T-helper 17 cell (primary cell): Measurements from ENCODE around the gene HDAC4. TPM values are rescaled to one million over a fixed set of nuclear protein-coding genes. Genes with fewer than 3 reads are reported as not detected.

Experiments used
- ATAC-seq: fragments of 150-1000 bp; cut with Tn5 transposase; 2 replicates; pipeline ENCODE4 v1.10.0; 2021; ENCODE audit warnings: mild to moderate bottlenecking, moderate library complexity
- DNase-seq, 3 donors: peaks; one replicate each; pipeline versions ENCODE4 v3.0.0 to v3.0.0-alpha.2; 2020 to 2021
- H3K9me3 ChIP-seq: one replicate; pipeline ENCODE4 v1.7.0; 2013; ENCODE audit warnings: low read length, mild to moderate bottlenecking; ENCODE audit not compliant: control insufficient read depth, poor library complexity, severe bottlenecking
- H3K27ac Mint-ChIP-seq: one replicate; pipeline ENCODE4 v1.8.0; 2022; ENCODE audit warnings: mild to moderate bottlenecking, moderate library complexity, mixed read lengths
- H3K27me3 Mint-ChIP-seq: one replicate; pipeline ENCODE4 v1.8.0; 2022; ENCODE audit warnings: mixed read lengths
- H3K36me3 Mint-ChIP-seq: one replicate; pipeline ENCODE4 v1.8.0; 2022; ENCODE audit warnings: low read depth, mixed read lengths
- H3K4me1 Mint-ChIP-seq: one replicate; pipeline ENCODE4 v1.8.0; 2022; ENCODE audit warnings: mild to moderate bottlenecking, mixed read lengths
- H3K4me3 Mint-ChIP-seq: one replicate; pipeline ENCODE4 v1.8.0; 2022; ENCODE audit warnings: mild to moderate bottlenecking, moderate library complexity, mixed read lengths
- total RNA-seq, 4 donors: library from RNA in 2 of 4; stranded (reverse) in 2 of 4; gene quantifications; one replicate each; pipeline ENCODE4 v1.2.3 and lab custom pipeline; 2022 to 2026

Gene HDAC4
- total RNA-seq, 2 donors from 2014 or later: 78.9 to 79.0 TPM

- peaks cover 4% of the 10 kb centered on the region for H3K36me3 Mint-ChIP-seq
Observed at GRCh38 chr2:239380831-239381708, 19.8 kb downstream of the HDAC4 start.

GRCh38 chr2:239379641-239380170 lies 21.1 kb downstream of the HDAC4 start:
- ATAC-seq (no peak), DNase-seq (no peak)
- Mint-ChIP-seq H3K27ac (peak overlapping the region; percentile 67), H3K36me3 (peaks cover 4% of the 10 kb centered on the region), H3K27me3 (no peaks in the 10 kb centered on the region), H3K4me1 (peaks cover 18% of the 10 kb centered on the region), H3K4me3 (no peak overlapping the region)
- no peaks in the 10 kb centered on the region for H3K9me3 ChIP-seq

More at GRCh38 chr2:239380831-239381708, 19.8 kb downstream of the HDAC4 start:
- H3K4me1 Mint-ChIP-seq: peaks cover 23% of the 10 kb centered on the region
- peak overlapping the region; percentile 97 for H3K27ac Mint-ChIP-seq
- DNase-seq (peak in 2 of 3 donors; percentile 47 to 56), ATAC-seq (peak; percentile 91)
- H3K9me3 ChIP-seq: no peaks in the 10 kb centered on the region
- no peaks in the 10 kb centered on the region for H3K27me3 Mint-ChIP-seq
- peak overlapping the region; percentile 94 for H3K4me3 Mint-ChIP-seq

- Mint-ChIP-seq H3K4me1 (peaks cover 18% of the 10 kb centered on the region), H3K27ac (peak overlapping the region; percentile 67), H3K27me3 (no peaks in the 10 kb centered on the region), H3K4me3 (no peak overlapping the region), H3K36me3 (peaks cover 4% of the 10 kb centered on the region)
- no peak for ATAC-seq
- no peak for DNase-seq
- H3K9me3 ChIP-seq: no peaks in the 10 kb centered on the region
Observed at GRCh38 chr2:239378918-239379640, 21.7 kb downstream of the HDAC4 start.

GRCh38 chr2:239378021-239378917 lies 22.6 kb downstream of the HDAC4 start:
- no peaks in the 10 kb centered on the region for H3K27me3 Mint-ChIP-seq
- DNase-seq: no peak
- H3K4me1 Mint-ChIP-seq: peaks cover 18% of the 10 kb centered on the region
- ATAC-seq: no peak
- no peaks in the 10 kb centered on the region for H3K9me3 ChIP-seq
- H3K4me3 Mint-ChIP-seq: peak overlapping the region; percentile 60
- peak overlapping the region; percentile 85 for H3K27ac Mint-ChIP-seq
- H3K36me3 Mint-ChIP-seq: peaks cover 2% of the 10 kb centered on the region

- ATAC-seq (no peak), DNase-seq (no peak)
- peaks cover 17% of the 10 kb centered on the region for H3K4me1 Mint-ChIP-seq
- no peaks in the 10 kb centered on the region for H3K9me3 ChIP-seq
- peak overlapping the region; percentile 60 for H3K4me3 Mint-ChIP-seq
- H3K36me3 Mint-ChIP-seq: peaks cover 2% of the 10 kb centered on the region
- H3K27ac Mint-ChIP-seq: peak overlapping the region; percentile 85
- no peaks in the 10 kb centered on the region for H3K27me3 Mint-ChIP-seq
Observed at GRCh38 chr2:239377591-239377990, 23.2 kb downstream of the HDAC4 start.

GRCh38 chr2:239376942-239377531 lies 23.8 kb downstream of the HDAC4 start:
- Mint-ChIP-seq H3K4me3 (no peak overlapping the region), H3K27ac (peak overlapping the region; percentile 85), H3K4me1 (peaks cover 17% of the 10 kb centered on the region), H3K27me3 (no peaks in the 10 kb centered on the region), H3K36me3 (peaks cover 2% of the 10 kb centered on the region)
- DNase-seq (no peak), ATAC-seq (no peak)
- H3K9me3 ChIP-seq: no peaks in the 10 kb centered on the region

- ATAC-seq: no peak
- Mint-ChIP-seq H3K27ac (no peak overlapping the region), H3K36me3 (peaks cover 2% of the 10 kb centered on the region), H3K27me3 (no peaks in the 10 kb centered on the region), H3K4me1 (peaks cover 11% of the 10 kb centered on the region), H3K4me3 (no peak overlapping the region)
- DNase-seq: no peak
- no peaks in the 10 kb centered on the region for H3K9me3 ChIP-seq
Observed at GRCh38 chr2:239376351-239376750, 24.5 kb downstream of the HDAC4 start.

- no peaks in the 10 kb centered on the region for H3K27me3 Mint-ChIP-seq
- H3K27ac Mint-ChIP-seq: no peak overlapping the region
- ATAC-seq (no peak), DNase-seq (no peak)
- H3K4me3 Mint-ChIP-seq: no peak overlapping the region
- H3K4me1 Mint-ChIP-seq: peaks cover 6% of the 10 kb centered on the region
- H3K9me3 ChIP-seq: no peaks in the 10 kb centered on the region
- peaks cover 2% of the 10 kb centered on the region for H3K36me3 Mint-ChIP-seq
Observed at GRCh38 chr2:239375278-239376061, 25.4 kb downstream of the HDAC4 start.

GRCh38 chr2:239374896-239375277 lies 25.9 kb downstream of the HDAC4 start:
- Mint-ChIP-seq H3K27ac (peak overlapping the region; percentile 24), H3K4me3 (no peak overlapping the region), H3K27me3 (no peaks in the 10 kb centered on the region), H3K36me3 (peaks cover 2% of the 10 kb centered on the region), H3K4me1 (peaks cover 11% of the 10 kb centered on the region)
- ATAC-seq (no peak), DNase-seq (no peak)
- no peaks in the 10 kb centered on the region for H3K9me3 ChIP-seq

- Mint-ChIP-seq H3K27ac (no peak overlapping the region), H3K4me1 (peaks cover 13% of the 10 kb centered on the region), H3K4me3 (no peak overlapping the region), H3K27me3 (no peaks in the 10 kb centered on the region), H3K36me3 (peaks cover 2% of the 10 kb centered on the region)
- no peak for DNase-seq
- no peaks in the 10 kb centered on the region for H3K9me3 ChIP-seq
- no peak for ATAC-seq
Observed at GRCh38 chr2:239372835-239373234, 28.0 kb downstream of the HDAC4 start.

- ATAC-seq: no peak
Observed at GRCh38 chr2:239371726-239372686, 28.8 kb downstream of the HDAC4 start.

More at GRCh38 chr2:239371726-239372686, 28.8 kb downstream of the HDAC4 start:
- Mint-ChIP-seq H3K27me3 (no peaks in the 10 kb centered on the region), H3K4me3 (no peak overlapping the region), H3K27ac (no peak overlapping the region), H3K36me3 (peaks cover under 1% of the 10 kb centered on the region), H3K4me1 (peaks cover 13% of the 10 kb centered on the region)
- no peaks in the 10 kb centered on the region for H3K9me3 ChIP-seq
- no peak for DNase-seq
